HepG2 (cell line): ENCODE measurements around the gene OTOP2. TPM values are rescaled to one million over a fixed set of nuclear protein-coding genes. Genes with fewer than 3 reads are reported as not detected.
A peak's percentile ranks its signal among the peaks of the same experiment; 100 is the strongest.

Experiments
- CBX5 ChIP-seq: sonication (generic); formaldehyde crosslinking; IDR thresholded peaks from 2 replicates; pipeline ENCODE4 v1.4.0; 2020; ENCODE audit warnings: missing genetic modification reagents, borderline replicate concordance
- FOXK1 ChIP-seq: sonication (generic); formaldehyde crosslinking; IDR thresholded peaks from 2 replicates; pipeline ENCODE4 v1.4.0; 2020; ENCODE audit warnings: low read depth, missing genetic modification reagents, borderline replicate concordance
- GABPB1 ChIP-seq: IDR thresholded peaks from 2 replicates; pipeline ENCODE4 v1.6.1; 2016; ENCODE audit warnings: mild to moderate bottlenecking, missing genetic modification reagents, moderate library complexity, missing compliant biosample characterization
- MAF1 ChIP-seq: sonication (generic); formaldehyde crosslinking; IDR thresholded peaks from 2 replicates; pipeline ENCODE4 v1.5.0; 2020; ENCODE audit warnings: missing genetic modification reagents, borderline replicate concordance
- SALL2 ChIP-seq: sonication (generic); formaldehyde crosslinking; IDR thresholded peaks from 2 replicates; pipeline ENCODE4 v1.8.1; 2023; ENCODE audit warnings: mild to moderate bottlenecking, missing genetic modification reagents, inconsistent platforms
- TCF12 ChIP-seq, 2 experiments: fragments of 450-650 bp in 1 of 2; sonication (generic) in 1 of 2; formaldehyde crosslinking in 1 of 2; IDR thresholded peaks; 2 replicates each; pipeline versions ENCODE4 v1.6.1 to v1.8.0; 2017 to 2022; ENCODE audit warnings: antibody characterized with exemption in 1 of 2, mild to moderate bottlenecking in 1 of 2, missing genetic modification reagents in 1 of 2, moderate library complexity in 1 of 2
- TCF7 ChIP-seq: sonication (generic); IDR thresholded peaks from 2 replicates; pipeline ENCODE4 v1.6.1; 2016; ENCODE audit warnings: antibody characterized with exemption, low read depth
- ZBTB21 ChIP-seq: sonication (generic); formaldehyde crosslinking; IDR thresholded peaks from 2 replicates; pipeline ENCODE4 v1.4.0; 2020; ENCODE audit warnings: missing genetic modification reagents
- ZFP37 ChIP-seq: sonication (generic); formaldehyde crosslinking; IDR thresholded peaks from 2 replicates; pipeline ENCODE4 v1.4.0; 2020; ENCODE audit warnings: missing genetic modification reagents, borderline replicate concordance
- ZNF10 ChIP-seq: sonication (generic); formaldehyde crosslinking; IDR thresholded peaks from 2 replicates; pipeline ENCODE4 v1.4.0; 2020; ENCODE audit warnings: mild to moderate bottlenecking, low read depth, missing genetic modification reagents, borderline replicate concordance
- ZNF235 ChIP-seq: sonication (generic); formaldehyde crosslinking; IDR thresholded peaks from 2 replicates; pipeline ENCODE4 v1.8.1; 2023; ENCODE audit warnings: mild to moderate bottlenecking, missing genetic modification reagents, borderline replicate concordance
- ZNF256 ChIP-seq: sonication (generic); formaldehyde crosslinking; conservative IDR thresholded peaks from 2 replicates; pipeline ENCODE4 v1.4.0; 2020; ENCODE audit warnings: missing genetic modification reagents
- ZNF407 ChIP-seq: sonication (generic); formaldehyde crosslinking; IDR thresholded peaks from one replicate; pipeline ENCODE4 v1.5.1; 2020; ENCODE audit warnings: mild to moderate bottlenecking, missing genetic modification reagents; ENCODE audit errors: not compliant biosample characterization
- ZNF616 ChIP-seq: sonication (generic); formaldehyde crosslinking; IDR thresholded peaks from 2 replicates; pipeline ENCODE4 v1.5.0; 2020; ENCODE audit warnings: low read depth, mild to moderate bottlenecking, missing genetic modification reagents
- ZNF777 ChIP-seq: sonication (generic); formaldehyde crosslinking; IDR thresholded peaks from 2 replicates; pipeline ENCODE4 v1.4.0; 2020; ENCODE audit warnings: missing genetic modification reagents
- polyA plus RNA-seq, 8 experiments: library from polyadenylated mRNA; depleted of rRNA in 3 of 8; stranded (reverse) in 7 of 8; unstranded in 1 of 8; fragments of >200 nt; fragmentation: Illumina TruSeq in 4 of 8; extraction: Trizol in 4 of 8; gene quantifications; 2 replicates each; pipeline versions ENCODE4 v1.2.1 to v1.2.3, GENCODE V29; 2011 to 2016; ENCODE audit warnings: low read depth in 4 of 8, missing spikeins in 1 of 8, mixed read lengths in 1 of 8; ENCODE audit not compliant: insufficient read depth in 1 of 8
- total RNA-seq, 5 experiments: library from RNA; depleted of rRNA; stranded (reverse); fragments of >200 nt; fragmentation: Illumina TruSeq; extraction: Trizol; gene quantifications; 2 replicates each; pipeline ENCODE4 v1.2.3, GENCODE V29; 2016; ENCODE audit warnings: low read depth in 1 of 5
- TF ChIP-seq, protein P1 (sequence below): sonication (generic); formaldehyde crosslinking; IDR thresholded peaks from 2 replicates; pipeline ENCODE4 v1.8.0; 2022; ENCODE audit warnings: low read depth, missing genetic modification reagents
- TF ChIP-seq, protein P2 (sequence below): sonication (generic); formaldehyde crosslinking; IDR thresholded peaks from 2 replicates; pipeline ENCODE4 v1.9.0; 2022; ENCODE audit warnings: missing genetic modification reagents, mild to moderate bottlenecking, borderline replicate concordance

The OTOP2 gene
- total and polyA plus RNA-seq, 2 of the 13 experiments (the other 11 are each of a cell fraction or from before 2014, with no cell fraction given) = not detected

GRCh38 chr17:74960570-74961342 is 36.7 kb downstream of the OTOP2 start (continued):
- TF ChIP-seq ZNF235 (no peak), ZBTB21 (CRISPR knock-in tag) (peak; percentile 27; the same call in 1 of the 2 replicates), SALL2 (CRISPR knock-in tag) (peak; percentile 86), FOXK1 (CRISPR knock-in tag) (no peak), TCF12 (IDR thresholded peaks at IDR 0.05) (no peak), TCF12 (CRISPR knock-in tag; IDR thresholded peaks at IDR 0.05) (no peak), GABPB1 (CRISPR knock-in tag) (peak; percentile 56), ZNF256 (CRISPR knock-in tag) (no peak; the same call in 1 of the 2 replicates), ZFP37 (CRISPR knock-in tag) (no peak), TCF7 (no peak), ZNF407 (peak; percentile 23), MAF1 (CRISPR knock-in tag) (no peak), CBX5 (peak; percentile 87; the same call in 1 of the 2 replicates), ZNF777 (CRISPR knock-in tag) (0 out of 2 replicates have a peak, but pooled peaks have one; percentile 32), ZNF616 (CRISPR knock-in tag) (0 out of 2 replicates have a peak, but pooled peaks have one; percentile 53), ZNF10 (CRISPR knock-in tag) (no peak)
- TF ChIP-seq, protein P1, sequence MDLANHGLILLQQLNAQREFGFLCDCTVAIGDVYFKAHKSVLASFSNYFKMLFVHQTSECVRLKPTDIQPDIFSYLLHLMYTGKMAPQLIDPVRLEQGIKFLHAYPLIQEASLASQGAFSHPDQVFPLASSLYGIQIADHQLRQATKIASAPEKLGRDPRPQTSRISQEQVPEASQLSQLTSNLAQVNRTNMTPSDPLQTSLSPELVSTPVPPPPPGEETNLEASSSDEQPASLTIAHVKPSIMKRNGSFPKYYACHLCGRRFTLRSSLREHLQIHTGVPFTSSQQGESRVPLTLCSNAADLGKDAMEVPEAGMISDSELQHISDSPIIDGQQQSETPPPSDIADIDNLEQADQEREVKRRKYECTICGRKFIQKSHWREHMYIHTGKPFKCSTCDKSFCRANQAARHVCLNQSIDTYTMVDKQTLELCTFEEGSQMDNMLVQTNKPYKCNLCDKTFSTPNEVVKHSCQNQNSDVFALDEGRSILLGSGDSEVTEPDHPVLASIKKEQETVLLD (CRISPR knock-in tag) = no peak
- TF ChIP-seq, protein P2, sequence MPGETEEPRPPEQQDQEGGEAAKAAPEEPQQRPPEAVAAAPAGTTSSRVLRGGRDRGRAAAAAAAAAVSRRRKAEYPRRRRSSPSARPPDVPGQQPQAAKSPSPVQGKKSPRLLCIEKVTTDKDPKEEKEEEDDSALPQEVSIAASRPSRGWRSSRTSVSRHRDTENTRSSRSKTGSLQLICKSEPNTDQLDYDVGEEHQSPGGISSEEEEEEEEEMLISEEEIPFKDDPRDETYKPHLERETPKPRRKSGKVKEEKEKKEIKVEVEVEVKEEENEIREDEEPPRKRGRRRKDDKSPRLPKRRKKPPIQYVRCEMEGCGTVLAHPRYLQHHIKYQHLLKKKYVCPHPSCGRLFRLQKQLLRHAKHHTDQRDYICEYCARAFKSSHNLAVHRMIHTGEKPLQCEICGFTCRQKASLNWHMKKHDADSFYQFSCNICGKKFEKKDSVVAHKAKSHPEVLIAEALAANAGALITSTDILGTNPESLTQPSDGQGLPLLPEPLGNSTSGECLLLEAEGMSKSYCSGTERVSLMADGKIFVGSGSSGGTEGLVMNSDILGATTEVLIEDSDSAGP (CRISPR knock-in tag) = peak; percentile 73
